Neural progenitor cell (in vitro differentiated cells): Measurements from ENCODE around the gene RNF157.

Experiments
- CTCF ChIP-seq: fragments of 200-600 bp; sonication (generic); IDR thresholded peaks from 2 replicates; pipeline ENCODE4 v1.5.1; 2017; ENCODE audit warnings: antibody characterized with exemption, mild to moderate bottlenecking
- EZH2 ChIP-seq: fragments of 200-600 bp; sonication (generic); IDR thresholded peaks from 2 replicates; pipeline ENCODE4 v1.6.1; 2017; ENCODE audit warnings: antibody characterized with exemption, mild to moderate bottlenecking, moderate library complexity

- TF ChIP-seq CTCF (no peak), EZH2 (no peak)
Measured at GRCh38 chr17:76111956-76112355, 128.3 kb downstream of the RNF157 start.
